CD4-positive, alpha-beta memory T cell (primary cell): ENCODE measurements around the gene PDCD1. TPM values are rescaled to one million over a fixed set of nuclear protein-coding genes. Genes with fewer than 3 reads are reported as not detected.
"Not testable (repeated sequence)": the region's sequence is repeated elsewhere in the genome, so short reads cannot be mapped to it uniquely, and the experiment has no call there.

Experiments used
- CTCF ChIA-PET: fragments of 350-600 bp; sonication (Branson Sonifier 250); formaldehyde crosslinking; loops from one replicate; lab custom pipeline; 2021; ENCODE audit warnings: inconsistent platforms; ENCODE audit not compliant: partially characterized antibody; lab: Charles Lee
- POLR2A ChIA-PET: fragments of 350-600 bp; sonication (Branson Sonifier 250); formaldehyde crosslinking; loops from one replicate; lab custom pipeline; 2021; ENCODE audit not compliant: partially characterized antibody; lab: Charles Lee
- DNase-seq, 5 donors: peaks; one replicate each; pipeline versions ENCODE4 v3.0.0 to v3.0.0-alpha.2; 2020 to 2022; ENCODE audit warnings: mixed read lengths in 1 of 5
- H3K27ac ChIP-seq: one replicate; pipeline ENCODE4 v1.7.0; 2013; ENCODE audit warnings: low read depth, low read length
- H3K27me3 ChIP-seq: 2 replicates; pipeline ENCODE4 v1.7.0; 2013; ENCODE audit warnings: mild to moderate bottlenecking, low read length, moderate library complexity; ENCODE audit not compliant: insufficient read depth
- H3K36me3 ChIP-seq: 2 replicates; pipeline ENCODE4 v1.7.0; 2013; ENCODE audit warnings: mild to moderate bottlenecking, low read length, moderate library complexity; ENCODE audit not compliant: insufficient read depth
- H3K4me1 ChIP-seq: 2 replicates; pipeline ENCODE4 v1.7.0; 2013; ENCODE audit warnings: mild to moderate bottlenecking, low read length, moderate library complexity; ENCODE audit not compliant: insufficient read depth
- H3K4me3 ChIP-seq, 2 donors: one replicate each; pipeline ENCODE4 v1.7.0; 2013; ENCODE audit warnings: low read length in 2 of 2, mild to moderate bottlenecking in 1 of 2
- H3K9me3 ChIP-seq, 2 donors: one replicate each; pipeline ENCODE4 v1.7.0; 2013; ENCODE audit warnings: low read length in 2 of 2, control low read depth in 1 of 2; ENCODE audit not compliant: control insufficient read depth in 1 of 2
- H3K27ac Mint-ChIP-seq, 7 donors: one replicate each; pipeline ENCODE4 v1.8.0; 2020 to 2021; ENCODE audit warnings: mixed read lengths in 7 of 7, mild to moderate bottlenecking in 6 of 7, inconsistent platforms in 3 of 7, moderate library complexity in 3 of 7
- H3K27me3 Mint-ChIP-seq, 2 donors: one replicate each; pipeline ENCODE4 v1.8.0; 2020 to 2021; ENCODE audit warnings: mixed read lengths in 2 of 2
- H3K36me3 Mint-ChIP-seq, 2 donors: one replicate each; pipeline ENCODE4 v1.8.0; 2020 to 2021; ENCODE audit warnings: mixed read lengths in 2 of 2, inconsistent platforms in 1 of 2, mild to moderate bottlenecking in 1 of 2
- H3K4me1 Mint-ChIP-seq, 4 donors: one replicate each; pipeline ENCODE4 v1.8.0; 2020 to 2021; ENCODE audit warnings: mixed read lengths in 4 of 4, mild to moderate bottlenecking in 1 of 4
- H3K4me3 Mint-ChIP-seq, 8 donors: one replicate each; pipeline ENCODE4 v1.8.0; 2020 to 2021; ENCODE audit warnings: mixed read lengths in 8 of 8, mild to moderate bottlenecking in 7 of 8, moderate library complexity in 6 of 8, inconsistent platforms in 3 of 8
- H3K9me3 Mint-ChIP-seq, 8 donors: one replicate each; pipeline ENCODE4 v1.8.0; 2020 to 2021; ENCODE audit warnings: mixed read lengths in 8 of 8, mild to moderate bottlenecking in 5 of 8, inconsistent platforms in 3 of 8, moderate library complexity in 1 of 8
- intact Hi-C: fragments of 100-400 bp; cut with micrococcal nuclease; formaldehyde crosslinking; loops from one replicate; pipeline ENCODE4 v1.15.1; 2023
- polyA plus RNA-seq, 2 donors: library from polyadenylated mRNA; unstranded; fragments of 300-500 nt; fragmentation: Illumina TruSeq; gene quantifications; one replicate each; pipeline ENCODE4 v1.2.3, GENCODE V29; 2021
- total RNA-seq, 2 experiments: library from RNA; stranded (reverse); gene quantifications; one replicate each; pipeline ENCODE4 v1.2.3, GENCODE V29; 2021

The PDCD1 gene
- total RNA-seq (1 to 10 TPM; 5.9 to 6.2 TPM), polyA plus RNA-seq (10 to 100 TPM in 1 of 2 donors, 1 to 10 TPM in 1; 5.2 to 12.4 TPM)

DNA sequence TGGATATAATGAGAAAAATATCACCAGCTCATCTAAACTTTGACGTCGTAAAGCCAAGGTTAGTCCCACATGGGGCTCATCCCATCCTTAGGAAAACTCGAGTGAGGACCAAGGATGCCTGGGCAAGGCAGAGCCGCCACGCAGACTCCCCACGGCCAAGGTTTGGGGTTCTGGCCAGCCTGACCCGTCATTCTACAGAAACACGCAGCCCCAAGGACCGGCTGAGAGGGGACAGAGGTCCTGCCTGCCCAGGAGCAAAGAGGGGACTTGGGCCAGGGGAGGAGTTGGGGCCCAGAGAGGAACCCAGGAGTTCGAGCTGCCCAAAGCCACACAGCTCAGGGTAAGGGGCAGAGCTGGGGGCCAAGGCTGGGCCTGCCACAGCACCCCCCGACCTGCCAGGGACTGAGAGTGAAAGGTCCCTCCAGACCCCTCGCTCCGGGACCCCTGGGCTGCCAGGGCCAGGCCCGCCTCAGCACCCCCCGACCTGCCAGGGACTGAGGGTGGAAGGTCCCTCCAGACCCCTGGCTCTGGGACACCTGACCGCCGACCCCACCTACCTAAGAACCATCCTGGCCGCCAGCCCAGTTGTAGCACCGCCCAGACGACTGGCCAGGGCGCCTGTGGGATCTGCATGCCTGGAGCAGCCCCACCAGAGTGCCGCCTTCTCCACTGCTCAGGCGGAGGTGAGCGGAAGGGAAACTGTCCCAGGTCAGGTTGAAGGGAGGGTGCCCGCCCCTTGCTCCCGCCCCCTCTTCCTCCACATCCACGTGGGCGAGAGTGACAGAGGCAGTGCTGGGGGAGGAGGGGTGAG lies at the start of gene PDCD1:
PDCD1 (minus strand) TSS at position 689 of the 811 bp plus-strand sequence; CDS start at position 633, 56 bp downstream.
- peak; percentile 48 to 75 (median 58) for DNase-seq
- no peaks in the 10 kb centered on the region for H3K27me3 Mint-ChIP-seq
- H3K36me3 ChIP-seq: no peaks in the 10 kb centered on the region
- H3K4me1 ChIP-seq: peaks cover 74% of the 10 kb centered on the region
- peaks cover 29 to 67% (median 46%) of the 10 kb centered on the region in 4 donors for H3K4me1 Mint-ChIP-seq
- CTCF ChIA-PET: interaction anchor here (1.0 kb wide), 1 partner anchor 172 kb away, joined by 3 read pairs; the partner anchor contains the start of gene DTYMK
- no peaks in the 10 kb centered on the region for H3K27me3 ChIP-seq
- H3K4me3 ChIP-seq: peak within 1 kb of the TSS; percentile 58 to 68
- H3K27ac ChIP-seq: peak within 1 kb of the TSS; percentile 64
- H3K9me3 ChIP-seq: no peaks in the 10 kb centered on the region
- H3K27ac Mint-ChIP-seq: peak within 1 kb of the TSS; percentile 92 to 98 (median 96)
- peak within 1 kb of the TSS; percentile 88 to 96 (median 90) for H3K4me3 Mint-ChIP-seq
- peaks cover 0 to 1% of the 10 kb centered on the region in 2 donors for H3K36me3 Mint-ChIP-seq
- POLR2A ChIA-PET: interaction anchor here (0.8 to 3.3 kb wide), 9 partner anchors 10 to 170 kb away, joined by 3 to 31 read pairs (median 11); partner anchors contain the start of genes D2HGDH, ING5 and RTP5
- intact Hi-C loops: loop anchor here (1.0 to 5.0 kb wide), 3 partner anchors 14 to 96 kb away; no protein-coding TSS in a partner anchor
- H3K9me3 Mint-ChIP-seq: no peaks in the 10 kb centered on the region

DNA sequence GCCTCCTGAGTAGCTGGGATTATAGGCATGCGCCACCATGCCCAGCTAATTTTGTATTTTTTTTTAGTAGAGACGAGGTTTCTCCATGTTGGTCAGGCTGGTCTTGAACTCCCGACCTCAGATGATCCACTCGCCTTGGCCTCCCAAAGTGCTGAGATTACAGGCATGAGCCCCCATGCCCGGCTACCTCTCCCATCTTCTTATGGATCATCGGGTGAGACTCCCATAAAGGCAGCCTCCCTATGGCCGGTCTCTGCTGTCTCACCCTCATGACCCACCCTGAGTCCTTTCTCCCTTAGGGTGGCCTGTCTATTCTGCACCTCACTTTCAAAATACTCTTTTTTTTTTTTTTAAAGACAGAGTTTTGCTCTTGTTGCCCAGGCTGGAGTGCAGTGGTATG lies 49.1 kb upstream of the PDCD1 start:
- H3K27ac ChIP-seq, H3K9me3 Mint-ChIP-seq, POLR2A ChIA-PET, H3K27me3 Mint-ChIP-seq, DNase-seq, H3K27me3 ChIP-seq, intact Hi-C loops, H3K4me1 ChIP-seq, H3K4me1 Mint-ChIP-seq, CTCF ChIA-PET, H3K9me3 ChIP-seq, H3K4me3 ChIP-seq, H3K4me3 Mint-ChIP-seq, H3K27ac Mint-ChIP-seq, H3K36me3 ChIP-seq: not testable (repeated sequence)
- peaks cover 21 to 33% of the 10 kb centered on the region in 2 donors for H3K36me3 Mint-ChIP-seq

DNA sequence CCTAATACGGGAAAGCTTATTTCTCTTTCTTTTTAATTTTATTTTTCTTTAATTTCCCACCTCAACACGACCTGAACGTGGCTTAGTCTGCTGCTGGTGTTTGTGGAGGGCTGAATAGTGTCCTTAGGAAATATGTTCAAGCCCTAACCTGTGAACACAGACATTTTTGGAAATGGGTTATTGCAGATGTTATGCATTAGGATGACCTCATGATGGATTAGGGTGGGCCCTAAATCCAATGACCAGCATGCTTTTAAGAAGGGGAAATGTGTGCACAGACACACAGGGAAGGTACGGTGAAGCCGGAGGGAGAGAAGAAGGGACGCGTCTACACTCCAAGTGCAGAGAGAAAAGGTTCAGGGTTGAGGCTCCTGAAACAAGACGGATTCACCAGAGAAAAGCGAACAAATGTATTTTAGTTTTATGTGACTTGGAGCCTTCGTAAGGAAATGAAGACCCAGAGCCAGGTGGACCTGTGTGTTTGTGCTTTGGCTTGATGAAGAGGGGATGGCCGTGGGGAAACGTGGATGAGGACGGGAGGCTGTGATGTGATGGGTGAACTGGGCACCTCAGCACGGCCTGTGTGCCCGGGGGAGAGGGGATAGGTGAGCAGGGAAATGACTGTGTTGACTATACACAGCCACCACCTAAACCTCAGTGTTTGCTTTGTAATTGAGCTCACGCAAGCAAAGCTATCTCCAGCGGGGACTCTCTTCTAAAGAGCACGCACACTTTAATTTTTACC lies 48.3 kb upstream of the PDCD1 start:
- CTCF ChIA-PET: no interaction called here
- peaks cover 19 to 29% of the 10 kb centered on the region in 2 donors for H3K36me3 Mint-ChIP-seq
- peak overlapping the region in 1 of 7 donors; percentile 1 for H3K27ac Mint-ChIP-seq
- no peaks in the 10 kb centered on the region for H3K9me3 ChIP-seq
- H3K27me3 Mint-ChIP-seq: no peaks in the 10 kb centered on the region
- no peak overlapping the region for H3K4me3 Mint-ChIP-seq
- H3K36me3 ChIP-seq: no peaks in the 10 kb centered on the region
- H3K9me3 Mint-ChIP-seq: no peaks in the 10 kb centered on the region
- no peak overlapping the region for H3K27ac ChIP-seq
- H3K4me3 ChIP-seq: no peak overlapping the region
- H3K4me1 Mint-ChIP-seq: peaks cover 0 to 4% (median 1%) of the 10 kb centered on the region in 4 donors
- H3K27me3 ChIP-seq: no peaks in the 10 kb centered on the region
- H3K4me1 ChIP-seq: no peaks in the 10 kb centered on the region
- DNase-seq: no peak
- intact Hi-C loops: no loop called here
- POLR2A ChIA-PET: no interaction called here

DNA sequence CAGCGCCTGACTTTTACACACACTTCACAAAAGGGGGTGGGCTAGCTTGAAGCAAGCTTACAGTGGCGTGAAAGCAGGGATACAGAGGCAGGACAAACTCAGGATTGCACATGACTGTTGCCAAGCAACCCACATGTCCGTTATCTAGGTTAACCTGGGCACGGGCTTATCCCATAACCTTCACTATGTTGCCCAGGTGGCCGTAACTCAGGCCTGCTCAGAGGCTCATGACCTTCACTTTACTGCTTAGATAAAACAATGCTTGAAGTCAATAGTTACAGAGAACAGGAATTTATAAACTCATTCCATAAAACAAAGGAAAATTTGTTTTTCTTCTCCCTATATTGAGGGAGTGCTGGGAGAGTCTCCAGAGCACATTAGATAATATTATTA lies 47.7 kb upstream of the PDCD1 start:
- H3K27me3 ChIP-seq: not testable (repeated sequence)

DNA sequence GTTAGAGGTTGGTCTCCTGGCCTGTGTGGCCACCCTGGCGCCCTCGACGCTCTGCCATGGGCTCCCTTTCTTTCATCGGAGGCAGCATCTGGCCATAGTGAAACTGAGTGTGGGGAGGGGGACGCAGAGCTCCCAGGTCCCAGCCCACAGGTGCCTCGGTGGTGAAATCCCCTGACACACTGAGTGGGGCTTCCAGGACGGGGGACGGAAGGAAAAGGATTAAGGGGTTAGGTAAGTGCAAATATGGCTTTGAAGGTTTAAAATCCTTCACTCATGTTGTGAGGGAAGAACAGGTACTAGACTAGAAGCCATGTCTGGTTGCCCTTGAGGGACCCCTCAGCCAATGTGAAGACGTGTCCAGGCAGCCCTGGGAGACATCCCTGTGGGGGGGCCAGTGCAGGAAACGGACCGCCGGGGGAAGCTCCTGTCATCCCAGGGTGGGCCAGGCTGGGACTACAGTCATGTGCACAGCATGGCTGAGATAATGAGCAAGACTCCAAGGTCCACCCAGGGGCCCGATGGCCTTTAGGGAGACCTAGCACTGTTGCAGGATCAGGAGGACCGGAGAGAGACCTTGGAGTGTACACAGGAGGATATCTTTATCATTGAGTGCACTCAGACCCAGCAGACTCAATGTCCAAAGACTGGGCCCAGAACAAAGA lies 47.2 kb upstream of the PDCD1 start:
- Mint-ChIP-seq H3K27me3 (no peaks in the 10 kb centered on the region), H3K4me3 (no peak overlapping the region), H3K36me3 (peaks cover 13 to 17% of the 10 kb centered on the region in 2 donors), H3K27ac (no peak overlapping the region), H3K9me3 (no peaks in the 10 kb centered on the region), H3K4me1 (peaks cover 0 to 9% (median 1%) of the 10 kb centered on the region in 4 donors)
- intact Hi-C loops: no loop called here
- no peak overlapping the region for H3K27ac ChIP-seq
- no peak for DNase-seq
- ChIA-PET CTCF (interaction anchor here (1.2 kb wide), 1 partner anchor 61 kb away, joined by 3 read pairs; no protein-coding TSS in a partner anchor), POLR2A (no interaction called here)
- no peak overlapping the region for H3K4me3 ChIP-seq
- H3K4me1 ChIP-seq: no peaks in the 10 kb centered on the region
- H3K27me3 ChIP-seq: no peaks in the 10 kb centered on the region
- no peaks in the 10 kb centered on the region for H3K9me3 ChIP-seq
- no peaks in the 10 kb centered on the region for H3K36me3 ChIP-seq

More for the DNA sequence above, 47.7 kb upstream of the PDCD1 start:
- DNase-seq, H3K9me3 Mint-ChIP-seq, H3K27ac Mint-ChIP-seq, POLR2A ChIA-PET, H3K4me3 ChIP-seq, intact Hi-C loops, H3K36me3 ChIP-seq, H3K4me1 Mint-ChIP-seq, H3K4me3 Mint-ChIP-seq, CTCF ChIA-PET, H3K27ac ChIP-seq, H3K9me3 ChIP-seq, H3K4me1 ChIP-seq, H3K27me3 Mint-ChIP-seq: not testable (repeated sequence)
- peaks cover 15 to 23% of the 10 kb centered on the region in 2 donors for H3K36me3 Mint-ChIP-seq

DNA sequence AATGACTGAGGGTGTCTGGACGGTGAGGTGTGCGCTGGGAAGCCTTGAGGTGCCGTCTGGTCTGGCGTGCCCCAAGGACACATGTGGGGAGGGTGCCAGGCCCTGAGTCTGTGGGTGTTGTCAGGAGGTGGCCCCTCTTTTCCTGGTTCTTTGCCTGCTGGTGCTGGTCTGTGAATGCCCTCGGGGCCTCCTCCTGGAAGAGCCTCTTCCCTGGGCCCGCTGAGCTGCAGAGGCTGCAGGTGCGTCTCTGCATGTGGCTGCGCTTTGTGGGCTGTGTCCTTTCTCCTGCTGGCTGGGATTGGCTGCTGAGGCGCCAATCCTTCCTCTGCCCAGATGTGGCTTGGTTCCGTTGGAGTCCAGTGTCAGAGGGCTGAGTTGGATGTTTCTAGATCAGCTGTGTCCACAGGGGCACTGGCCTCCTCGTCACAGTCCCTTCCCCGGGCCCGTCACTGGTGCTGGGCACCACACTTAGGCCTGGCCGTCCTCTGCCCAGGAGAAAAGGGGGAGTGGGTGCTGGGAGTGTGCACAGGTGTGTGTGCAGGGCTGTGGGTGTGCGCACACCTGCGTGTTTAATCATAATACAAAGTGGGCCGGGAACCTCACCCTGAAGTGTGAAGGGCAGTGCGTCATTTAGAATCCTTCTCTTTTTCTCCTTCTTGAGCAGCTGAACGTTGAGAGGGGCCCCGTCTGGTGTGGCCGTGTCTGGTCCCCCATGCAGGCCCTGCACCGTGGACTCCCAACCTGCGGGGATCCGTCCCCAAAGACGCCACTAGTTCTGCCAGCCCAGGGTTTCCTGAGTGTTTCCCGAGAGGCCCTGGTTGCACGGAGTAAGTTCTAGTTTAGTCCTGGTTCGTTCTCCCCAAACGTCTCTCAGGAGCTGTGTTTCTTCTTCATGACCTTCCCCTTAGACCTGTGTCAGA lies 46.4 kb upstream of the PDCD1 start:
- no peak overlapping the region for H3K4me3 Mint-ChIP-seq
- intact Hi-C loops: no loop called here
- no peaks in the 10 kb centered on the region for H3K27me3 Mint-ChIP-seq
- CTCF ChIA-PET: interaction anchor here (1.2 kb wide), 1 partner anchor 61 kb away, joined by 3 read pairs; no protein-coding TSS in a partner anchor
- H3K27ac Mint-ChIP-seq: no peak overlapping the region
- DNase-seq: no peak
- H3K4me1 Mint-ChIP-seq: peaks cover 0 to 9% (median 1%) of the 10 kb centered on the region in 4 donors
- Histone ChIP-seq H3K36me3 (no peaks in the 10 kb centered on the region), H3K4me1 (no peaks in the 10 kb centered on the region), H3K9me3 (no peaks in the 10 kb centered on the region), H3K27me3 (no peaks in the 10 kb centered on the region), H3K27ac (no peak overlapping the region), H3K4me3 (no peak overlapping the region)
- peaks cover 9 to 11% of the 10 kb centered on the region in 2 donors for H3K36me3 Mint-ChIP-seq
- H3K9me3 Mint-ChIP-seq: no peaks in the 10 kb centered on the region
- POLR2A ChIA-PET: no interaction called here
